ENCODE results near the gene REEP1. TPM values are rescaled to one million over a fixed set of nuclear protein-coding genes. Genes with fewer than 3 reads are reported as not detected.

The REEP1 gene
- total and polyA plus RNA-seq, 9 of the 15 experiments (the other 6 are each of a cell fraction or from before 2014, with no cell fraction given) = 0.11 to 0.67 (median 0.13) TPM

DNA sequence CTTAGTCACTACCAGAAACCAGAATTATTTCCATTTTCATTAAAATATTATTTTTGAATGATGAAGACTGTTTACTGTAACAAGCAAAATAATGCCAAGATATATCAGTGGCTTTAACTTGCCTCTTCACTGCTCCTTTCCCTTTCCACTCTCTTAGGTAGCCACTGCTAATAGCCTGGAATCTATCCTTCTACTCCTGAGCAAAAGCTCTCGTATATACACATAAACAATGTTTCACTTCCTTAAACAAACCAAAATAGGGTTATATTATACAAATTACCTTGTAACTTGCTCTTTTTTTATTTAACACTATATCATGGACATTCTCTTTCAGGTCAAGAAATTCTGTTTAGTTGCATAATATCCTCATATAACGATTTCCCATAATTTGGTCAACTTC, 163.0 kb downstream of the REEP1 start:
- Histone ChIP-seq H3K9me1 (ENCODE audit: control insufficient read depth, insufficient read depth, low read length) (no peaks in the 10 kb centered on the region), H3K4me1 (replicated peaks in 1 of 2; ENCODE audit: control insufficient read depth in 2 of 2, insufficient read depth in 2 of 2, low read length in 2 of 2) (no peaks in the 10 kb centered on the region), H3K4me2 (ENCODE audit: insufficient read depth, low read length) (no peak overlapping the region), H2AFZ (ENCODE audit: low read depth, low read length) (no peak overlapping the region), H3K79me2 (ENCODE audit: control insufficient read depth, insufficient read depth, low read length) (peaks cover 37% of the 10 kb centered on the region), H3K4me3 (no peak overlapping the region), H3K9me3 (replicated peaks; ENCODE audit: control insufficient read depth, insufficient read depth, low read depth, low read length) (no peaks in the 10 kb centered on the region), H3K27ac (ENCODE audit: extremely low read depth, low read depth, low read length) (no peak overlapping the region; the same call in 2 of the 3 replicates), H3K36me3 (ENCODE audit: control insufficient read depth, insufficient read depth, low read length) (peaks cover 89% of the 10 kb centered on the region), H3K9ac (ENCODE audit: insufficient read depth in 1 of 2, low read depth in 2 of 2, low read length in 2 of 2) (no peak overlapping the region), H4K20me1 (replicated peaks; ENCODE audit: control insufficient read depth, insufficient read depth, low read length) (no peaks in the 10 kb centered on the region), H3K27me3 (ENCODE audit: control insufficient read depth in 2 of 2, insufficient read depth in 2 of 2, low read length in 2 of 2) (no peaks in the 10 kb centered on the region)
- no peak for ATAC-seq
- CTCF ChIA-PET (ENCODE audit: low intra/inter-chr PET ratio) = no interaction called here
- FAIRE-seq = no peak
- 88% methylated on average over 2 of the region's 2 CpGs for WGBS (ENCODE audit: insufficient coverage, low coverage, missing lambda C conversion rate)
- DNase-seq (ENCODE audit: extremely low read depth in 1 of 4, low spot score in 3 of 4) = no peak
- BruUV-seq (replicated peaks) = no TSS peak
- POLR2A ChIA-PET = no interaction called here
- no peak for TF ChIP-seq ESRRB (CRISPR knock-in tag; IDR thresholded peaks at IDR 0.05; ENCODE audit: borderline replicate concordance)
- TF ChIP-seq, protein P1, sequence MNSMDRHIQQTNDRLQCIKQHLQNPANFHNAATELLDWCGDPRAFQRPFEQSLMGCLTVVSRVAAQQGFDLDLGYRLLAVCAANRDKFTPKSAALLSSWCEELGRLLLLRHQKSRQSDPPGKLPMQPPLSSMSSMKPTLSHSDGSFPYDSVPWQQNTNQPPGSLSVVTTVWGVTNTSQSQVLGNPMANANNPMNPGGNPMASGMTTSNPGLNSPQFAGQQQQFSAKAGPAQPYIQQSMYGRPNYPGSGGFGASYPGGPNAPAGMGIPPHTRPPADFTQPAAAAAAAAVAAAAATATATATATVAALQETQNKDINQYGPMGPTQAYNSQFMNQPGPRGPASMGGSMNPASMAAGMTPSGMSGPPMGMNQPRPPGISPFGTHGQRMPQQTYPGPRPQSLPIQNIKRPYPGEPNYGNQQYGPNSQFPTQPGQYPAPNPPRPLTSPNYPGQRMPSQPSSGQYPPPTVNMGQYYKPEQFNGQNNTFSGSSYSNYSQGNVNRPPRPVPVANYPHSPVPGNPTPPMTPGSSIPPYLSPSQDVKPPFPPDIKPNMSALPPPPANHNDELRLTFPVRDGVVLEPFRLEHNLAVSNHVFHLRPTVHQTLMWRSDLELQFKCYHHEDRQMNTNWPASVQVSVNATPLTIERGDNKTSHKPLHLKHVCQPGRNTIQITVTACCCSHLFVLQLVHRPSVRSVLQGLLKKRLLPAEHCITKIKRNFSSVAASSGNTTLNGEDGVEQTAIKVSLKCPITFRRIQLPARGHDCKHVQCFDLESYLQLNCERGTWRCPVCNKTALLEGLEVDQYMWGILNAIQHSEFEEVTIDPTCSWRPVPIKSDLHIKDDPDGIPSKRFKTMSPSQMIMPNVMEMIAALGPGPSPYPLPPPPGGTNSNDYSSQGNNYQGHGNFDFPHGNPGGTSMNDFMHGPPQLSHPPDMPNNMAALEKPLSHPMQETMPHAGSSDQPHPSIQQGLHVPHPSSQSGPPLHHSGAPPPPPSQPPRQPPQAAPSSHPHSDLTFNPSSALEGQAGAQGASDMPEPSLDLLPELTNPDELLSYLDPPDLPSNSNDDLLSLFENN (IDR thresholded peaks at IDR 0.05; ENCODE audit: low read depth in 2 of 2, low read length in 2 of 2) = no peak
- TF ChIP-seq, protein P2, sequence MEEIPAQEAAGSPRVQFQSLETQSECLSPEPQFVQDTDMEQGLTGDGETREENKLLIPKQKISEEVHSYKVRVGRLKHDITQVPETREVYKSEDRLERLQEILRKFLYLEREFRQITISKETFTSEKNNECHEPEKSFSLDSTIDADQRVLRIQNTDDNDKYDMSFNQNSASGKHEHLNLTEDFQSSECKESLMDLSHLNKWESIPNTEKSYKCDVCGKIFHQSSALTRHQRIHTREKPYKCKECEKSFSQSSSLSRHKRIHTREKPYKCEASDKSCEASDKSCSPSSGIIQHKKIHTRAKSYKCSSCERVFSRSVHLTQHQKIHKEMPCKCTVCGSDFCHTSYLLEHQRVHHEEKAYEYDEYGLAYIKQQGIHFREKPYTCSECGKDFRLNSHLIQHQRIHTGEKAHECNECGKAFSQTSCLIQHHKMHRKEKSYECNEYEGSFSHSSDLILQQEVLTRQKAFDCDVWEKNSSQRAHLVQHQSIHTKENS (CRISPR knock-in tag; IDR thresholded peaks at IDR 0.05) = no peak
- in situ Hi-C loops (cut with MboI) = no loop called here
- intact Hi-C loops (cut with micrococcal nuclease) = no loop called here
